ENCODE measurements around the gene SANBR. TPM values are rescaled to one million over a fixed set of nuclear protein-coding genes. Genes with fewer than 3 reads are reported as not detected.

SANBR gene
- total and polyA plus RNA-seq, 2 donors (not counting 3 experiments of a cell fraction or from before 2014, with no cell fraction given) = 5.7 to 22.9 TPM

DNA sequence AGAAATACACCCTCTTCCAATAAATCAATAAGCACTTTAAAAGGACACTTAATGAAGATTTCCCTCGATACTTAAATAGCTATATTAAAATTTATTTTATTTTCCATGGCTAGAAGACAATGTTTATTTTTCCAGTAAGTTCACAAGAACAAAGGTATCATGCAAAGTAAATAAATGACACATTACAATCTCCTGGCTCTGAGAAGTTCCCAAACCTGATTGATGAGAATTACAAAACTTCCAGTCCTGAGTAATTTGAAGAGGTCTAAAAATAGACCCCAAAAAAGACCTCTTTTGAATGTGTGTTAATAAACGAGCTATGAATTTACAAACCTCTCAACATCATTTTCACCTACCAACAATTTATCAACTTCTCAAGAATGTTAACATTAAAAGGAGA, 49.7 kb upstream of the SANBR start:
- CTCF ChIA-PET = interaction anchor here (1.0 kb wide), 1 partner anchor 17 kb away, joined by 4 read pairs; no protein-coding TSS in a partner anchor
- peak; percentile 40 for FAIRE-seq
- Histone ChIP-seq H3K79me2 (ENCODE audit: control insufficient read depth, insufficient read depth, low read length) (peaks cover 41% of the 10 kb centered on the region), H3K9me3 (replicated peaks; ENCODE audit: control insufficient read depth, insufficient read depth, low read length) (no peaks in the 10 kb centered on the region), H3K27me3 (ENCODE audit: control insufficient read depth in 2 of 2, insufficient read depth in 2 of 2, low read length in 2 of 2) (no peaks in the 10 kb centered on the region), H3K27ac (ENCODE audit: insufficient read depth, low read depth, low read length) (no peak overlapping the region), H3K4me1 (ENCODE audit: control insufficient read depth, extremely low read depth, insufficient read depth, low read length) (peaks cover 23% of the 10 kb centered on the region), H3K4me3 (replicated peaks in 1 of 3; ENCODE audit: insufficient read depth in 1 of 3, low read depth in 1 of 3, low read length in 3 of 3) (peak overlapping the region in 1 of 3 experiments; percentile 94), H3K36me3 (ENCODE audit: control insufficient read depth in 2 of 2, extremely low read depth in 1 of 2, insufficient read depth in 2 of 2, low read length in 2 of 2) (no peaks in the 10 kb centered on the region), H3K4me2 (ENCODE audit: insufficient read depth, low read length) (peak overlapping the region; percentile 93), H3K9me1 (replicated peaks; ENCODE audit: control insufficient read depth, extremely low read depth, insufficient read depth, low read length) (no peaks in the 10 kb centered on the region), H4K20me1 (replicated peaks; ENCODE audit: control insufficient read depth, extremely low read depth, insufficient read depth, low read length) (no peaks in the 10 kb centered on the region), H3K9ac (replicated peaks; ENCODE audit: extremely low read depth, insufficient read depth, low read length) (peak overlapping the region; percentile 69), H2AFZ (ENCODE audit: low read depth, low read length) (no peak overlapping the region)
- intact Hi-C loops (cut with micrococcal nuclease) = loop anchor here (5.0 kb wide), 1 partner anchor 134 kb away; the partner anchor contains the start of gene REL
- no TSS peak for BruUV-seq (replicated peaks)
- POLR2A ChIA-PET = no interaction called here
- TF ChIP-seq JUN (IDR thresholded peaks at IDR 0.05; ENCODE audit: borderline replicate concordance, insufficient read depth, insufficient read length, low read depth) (no peak), POLR2AphosphoS5 (IDR thresholded peaks at IDR 0.05; ENCODE audit: insufficient read depth, low read depth, low read length) (no peak), EZH2 (IDR thresholded peaks at IDR 0.05; ENCODE audit: borderline replicate concordance, low read depth, low read length, severe bottlenecking) (no peak)
- dilution Hi-C loops (cut with MboI; ENCODE audit: extremely low pct_ligation_motif_present, low sequenced_read_pairs) = no loop called here
- no peak for DNase-seq (ENCODE audit: low read depth, low spot score)

DNA sequence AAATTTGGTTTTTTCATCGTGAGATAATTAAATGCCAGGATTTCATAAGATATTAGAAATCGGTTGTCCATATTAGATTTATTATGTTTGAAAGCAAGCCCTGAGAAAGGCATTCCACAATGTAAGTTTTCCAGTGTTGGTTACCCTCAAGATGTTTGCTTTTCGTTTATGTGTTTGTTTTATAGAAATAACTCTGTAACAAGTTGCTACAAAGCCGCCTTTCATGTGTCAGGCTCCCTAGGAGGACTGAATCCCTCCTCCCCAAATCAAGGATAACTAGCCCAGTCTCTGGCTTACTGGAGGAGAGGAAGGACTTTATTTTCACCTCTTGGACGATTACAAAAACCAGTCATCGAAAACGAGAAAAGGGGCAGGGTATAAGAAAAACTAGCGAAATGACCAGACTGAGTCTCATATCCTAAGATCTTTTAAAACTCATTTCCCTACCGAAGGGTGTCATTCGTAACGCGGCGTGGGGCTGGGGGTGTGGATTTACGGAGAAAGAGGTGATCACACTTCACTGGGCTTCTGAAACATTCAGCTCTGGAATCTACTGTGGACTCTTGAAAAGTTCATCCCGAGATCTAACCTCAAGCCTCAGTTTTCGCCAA, 49.2 kb upstream of the SANBR start:
- ChIA-PET POLR2A (interaction anchor here (0.6 kb wide), 1 partner anchor 93 kb away, joined by 3 read pairs; no protein-coding TSS in a partner anchor), CTCF (interaction anchor here (1.0 kb wide), 1 partner anchor 17 kb away, joined by 4 read pairs; no protein-coding TSS in a partner anchor)
- FAIRE-seq = peak; percentile 55

More for the DNA sequence above, 49.2 kb upstream of the SANBR start:
- peak overlapping the region; percentile 69 for H3K9ac ChIP-seq (replicated peaks; ENCODE audit: extremely low read depth, insufficient read depth, low read length)
- dilution Hi-C loops (cut with MboI; ENCODE audit: extremely low pct_ligation_motif_present, low sequenced_read_pairs) (no loop called here), intact Hi-C loops (cut with micrococcal nuclease) (loop anchor here (1.0 to 5.0 kb wide), 2 partner anchors 134 to 161 kb away; partner anchors contain the start of gene REL)
- TF ChIP-seq, protein P1, sequence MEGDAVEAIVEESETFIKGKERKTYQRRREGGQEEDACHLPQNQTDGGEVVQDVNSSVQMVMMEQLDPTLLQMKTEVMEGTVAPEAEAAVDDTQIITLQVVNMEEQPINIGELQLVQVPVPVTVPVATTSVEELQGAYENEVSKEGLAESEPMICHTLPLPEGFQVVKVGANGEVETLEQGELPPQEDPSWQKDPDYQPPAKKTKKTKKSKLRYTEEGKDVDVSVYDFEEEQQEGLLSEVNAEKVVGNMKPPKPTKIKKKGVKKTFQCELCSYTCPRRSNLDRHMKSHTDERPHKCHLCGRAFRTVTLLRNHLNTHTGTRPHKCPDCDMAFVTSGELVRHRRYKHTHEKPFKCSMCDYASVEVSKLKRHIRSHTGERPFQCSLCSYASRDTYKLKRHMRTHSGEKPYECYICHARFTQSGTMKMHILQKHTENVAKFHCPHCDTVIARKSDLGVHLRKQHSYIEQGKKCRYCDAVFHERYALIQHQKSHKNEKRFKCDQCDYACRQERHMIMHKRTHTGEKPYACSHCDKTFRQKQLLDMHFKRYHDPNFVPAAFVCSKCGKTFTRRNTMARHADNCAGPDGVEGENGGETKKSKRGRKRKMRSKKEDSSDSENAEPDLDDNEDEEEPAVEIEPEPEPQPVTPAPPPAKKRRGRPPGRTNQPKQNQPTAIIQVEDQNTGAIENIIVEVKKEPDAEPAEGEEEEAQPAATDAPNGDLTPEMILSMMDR (IDR thresholded peaks at IDR 0.05; ENCODE audit: extremely low read depth in 1 of 2, insufficient read depth in 1 of 2, low read depth in 1 of 2, low read length in 2 of 2) = no peak
- TF ChIP-seq MYC (IDR thresholded peaks at IDR 0.05; ENCODE audit: low read depth, low read length) (no peak), FOS (IDR thresholded peaks at IDR 0.05; ENCODE audit: borderline replicate concordance, insufficient read depth, low read length) (no peak), POLR2A (IDR thresholded peaks at IDR 0.05; ENCODE audit: low read depth, low read length) (no peak), JUN (IDR thresholded peaks at IDR 0.05; ENCODE audit: borderline replicate concordance, insufficient read depth, insufficient read length, low read depth) (no peak), EZH2 (IDR thresholded peaks at IDR 0.05; ENCODE audit: borderline replicate concordance, low read depth, low read length, severe bottlenecking) (no peak), GATA2 (IDR thresholded peaks at IDR 0.05; ENCODE audit: insufficient read depth, insufficient read length, low read depth, low read length) (no peak), POLR2AphosphoS5 (IDR thresholded peaks at IDR 0.05; ENCODE audit: insufficient read depth, low read depth, low read length) (no peak)
- TF ChIP-seq, protein P2, sequence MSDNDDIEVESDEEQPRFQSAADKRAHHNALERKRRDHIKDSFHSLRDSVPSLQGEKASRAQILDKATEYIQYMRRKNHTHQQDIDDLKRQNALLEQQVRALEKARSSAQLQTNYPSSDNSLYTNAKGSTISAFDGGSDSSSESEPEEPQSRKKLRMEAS (IDR thresholded peaks at IDR 0.05; ENCODE audit: insufficient read depth, insufficient read length) = no peak
- peak overlapping the region; percentile 97 for H2AFZ ChIP-seq (ENCODE audit: low read depth, low read length)
- H3K79me2 ChIP-seq (ENCODE audit: control insufficient read depth, insufficient read depth, low read length) = peaks cover 46% of the 10 kb centered on the region
- peak overlapping the region; percentile 73 to 98 (median 94) for H3K4me3 ChIP-seq (replicated peaks in 1 of 3; ENCODE audit: insufficient read depth in 1 of 3, low read depth in 1 of 3, low read length in 3 of 3)
- peak overlapping the region; percentile 93 for H3K4me2 ChIP-seq (ENCODE audit: insufficient read depth, low read length)
- H3K9me1 ChIP-seq (replicated peaks; ENCODE audit: control insufficient read depth, extremely low read depth, insufficient read depth, low read length) = no peaks in the 10 kb centered on the region
- BruUV-seq (replicated peaks) = TSS peak; percentile 47
- H3K9me3 ChIP-seq (replicated peaks; ENCODE audit: control insufficient read depth, insufficient read depth, low read length) = no peaks in the 10 kb centered on the region
- H3K27ac ChIP-seq (ENCODE audit: insufficient read depth, low read depth, low read length) = peak overlapping the region; percentile 67
- no peaks in the 10 kb centered on the region for H3K27me3 ChIP-seq (ENCODE audit: control insufficient read depth in 2 of 2, insufficient read depth in 2 of 2, low read length in 2 of 2)
- no peaks in the 10 kb centered on the region for H3K36me3 ChIP-seq (ENCODE audit: control insufficient read depth in 2 of 2, extremely low read depth in 1 of 2, insufficient read depth in 2 of 2, low read length in 2 of 2)
- no peaks in the 10 kb centered on the region for H4K20me1 ChIP-seq (replicated peaks; ENCODE audit: control insufficient read depth, extremely low read depth, insufficient read depth, low read length)
- H3K4me1 ChIP-seq (ENCODE audit: control insufficient read depth, extremely low read depth, insufficient read depth, low read length) = peaks cover 23% of the 10 kb centered on the region
- DNase-seq (ENCODE audit: low read depth, low spot score) = peak; percentile 1

Data from endothelial cell of umbilical vein (primary cell).